Stimulated activated CD4-positive, alpha-beta T cell treated with anti-CD3 and anti-CD28 coated beads, Interleukin-1b, Interleukin-23, amount 100 ng/mL, for 48 hours (primary cell): ENCODE measurements around the gene WWOX.

ENCODE experiments used
- DNase-seq: peaks from one replicate; pipeline ENCODE4 v3.0.0-alpha.2; 2020

Gene WWOX

DNA sequence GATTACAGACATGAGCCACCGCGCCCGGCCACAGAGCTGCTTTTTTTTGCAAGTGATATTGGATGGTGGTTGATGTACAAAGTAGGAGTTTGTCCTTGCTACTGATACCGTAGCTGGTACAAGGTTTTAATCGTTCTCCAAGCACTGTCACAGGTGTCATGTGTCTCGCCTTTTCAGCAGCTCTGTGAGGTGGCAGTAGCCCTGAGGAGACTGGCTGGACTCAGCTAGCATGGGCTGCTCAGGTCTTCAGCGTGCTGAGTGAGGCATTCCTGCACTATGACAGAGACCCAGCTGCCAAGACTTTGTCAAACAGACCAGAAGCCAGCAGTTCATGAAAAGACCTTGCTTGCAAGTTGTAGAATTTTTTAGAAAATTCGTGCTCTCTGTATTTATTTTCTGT lies 7.2 kb downstream of the WWOX start:
- DNase-seq, result no peak

- DNase-seq, result no peak
Observed at GRCh38 chr16:78108451-78108850, 9.0 kb downstream of the WWOX start.

GRCh38 chr16:78113258-78113657 lies 13.8 kb downstream of the WWOX start:
- DNase-seq, result no peak

GRCh38 chr16:78115659-78116058 lies 16.2 kb downstream of the WWOX start:
- no peak for DNase-seq

DNA sequence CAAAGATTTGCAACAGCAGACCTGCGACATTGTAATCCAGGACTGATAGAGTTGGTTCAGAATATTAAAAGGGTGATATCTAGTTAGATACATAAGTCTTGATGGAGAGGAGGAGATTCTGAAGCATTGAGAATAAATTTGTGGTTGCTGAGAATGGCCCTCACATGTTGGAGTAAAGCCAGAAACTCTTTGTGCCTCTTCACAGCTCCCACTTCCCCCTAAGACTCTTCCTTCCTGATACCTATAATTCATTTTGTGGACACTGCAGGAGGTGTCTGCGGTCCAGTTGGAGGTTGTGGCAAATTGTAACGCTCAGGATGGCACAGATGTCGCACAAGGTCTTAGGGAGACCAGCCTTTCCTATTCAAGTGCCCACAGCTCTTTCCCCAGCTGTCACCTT lies 17.5 kb downstream of the WWOX start:
- DNase-seq, result no peak

- DNase-seq, result no peak
Observed at GRCh38 chr16:78117391-78117790, 17.9 kb downstream of the WWOX start.

- DNase-seq, result no peak
Observed at GRCh38 chr16:78118469-78119025, 19.1 kb downstream of the WWOX start.

DNA sequence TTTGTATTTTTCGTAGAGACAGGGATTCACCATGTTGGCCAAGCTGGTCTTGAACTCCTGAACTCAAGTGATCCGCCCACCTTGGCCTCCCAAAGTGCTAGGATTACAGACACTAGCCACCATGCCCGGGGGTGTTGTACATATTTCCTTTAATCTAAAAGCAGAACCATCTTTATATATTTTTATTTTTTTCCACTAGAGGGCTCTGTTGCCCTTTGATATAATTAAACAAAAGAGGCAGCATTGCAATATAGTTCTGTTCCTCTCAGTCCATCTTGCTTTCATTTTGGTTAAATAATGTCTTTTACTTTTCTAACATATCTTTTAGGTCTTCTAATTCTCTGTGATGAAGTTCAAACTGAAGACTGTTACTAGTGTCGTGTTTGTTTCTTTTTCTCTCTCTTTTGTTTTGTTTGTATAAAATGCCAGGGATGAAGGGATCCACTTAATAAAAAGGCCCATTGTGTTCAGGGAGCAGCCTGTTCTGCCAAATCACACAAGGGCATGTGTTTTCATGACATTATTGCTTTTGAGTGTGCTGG lies 23.4 kb downstream of the WWOX start:
- DNase-seq, result no peak

- DNase-seq, result no peak
Observed at GRCh38 chr16:78125112-78125844, 25.8 kb downstream of the WWOX start.

DNA sequence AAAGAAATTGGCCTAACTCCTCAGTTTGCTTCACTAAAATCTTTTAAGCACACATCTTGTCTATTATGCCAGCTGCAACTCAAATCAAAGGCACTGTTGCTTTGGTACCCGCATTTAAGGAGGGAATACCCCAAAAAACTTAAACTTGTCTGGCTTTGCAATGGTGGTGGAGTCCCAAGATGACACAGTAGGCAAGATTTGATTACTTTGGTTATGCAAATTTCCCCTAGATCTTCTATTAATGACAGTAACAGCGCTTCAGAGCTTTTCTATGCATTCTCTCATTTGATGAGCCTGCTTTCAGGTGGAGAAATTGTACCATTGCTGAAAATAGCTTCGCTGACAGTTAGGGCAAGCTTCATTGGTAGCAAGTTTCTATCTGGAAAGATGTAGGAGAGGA lies 27.2 kb downstream of the WWOX start:
- DNase-seq, result no peak

DNA sequence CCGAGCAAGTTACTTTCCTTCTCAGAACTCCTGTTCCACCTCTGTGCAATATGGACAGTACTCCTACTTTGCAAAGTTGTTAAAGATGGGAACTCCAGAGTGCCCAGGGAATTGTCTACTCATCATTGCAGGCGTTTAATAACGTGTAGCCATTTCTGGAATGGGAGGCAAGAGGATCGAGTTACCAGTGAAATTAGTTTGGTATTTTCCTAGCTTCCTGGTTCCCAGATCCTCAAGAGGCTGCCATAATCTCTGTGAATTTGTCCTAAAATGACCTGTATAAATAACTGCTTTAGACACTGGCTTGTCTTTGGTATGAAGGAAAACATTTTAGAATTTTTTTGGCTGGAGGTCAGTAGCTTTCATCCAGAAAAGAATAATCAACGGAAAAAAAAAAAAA lies 27.7 kb downstream of the WWOX start:
- DNase-seq, result no peak

DNA sequence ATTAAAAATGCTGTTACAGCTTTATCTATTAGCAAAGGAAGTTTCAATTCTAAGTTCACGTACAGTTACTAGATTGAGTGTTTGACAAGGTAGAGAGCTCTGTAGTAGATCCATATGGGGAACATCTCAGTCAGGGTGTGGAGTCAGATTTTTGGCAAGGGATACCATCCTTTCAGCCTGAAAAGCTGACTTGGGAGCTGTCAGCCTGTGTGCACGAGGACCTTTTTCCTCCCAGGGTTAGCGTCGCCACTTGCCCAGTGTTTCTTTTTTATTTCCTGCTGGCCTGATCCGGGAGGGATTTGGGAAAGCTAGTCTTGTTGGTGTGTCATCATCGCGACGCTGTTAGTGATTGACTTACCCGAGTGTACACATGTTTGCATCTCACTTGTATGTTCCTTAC lies 29.5 kb downstream of the WWOX start:
- DNase-seq, result no peak

DNA sequence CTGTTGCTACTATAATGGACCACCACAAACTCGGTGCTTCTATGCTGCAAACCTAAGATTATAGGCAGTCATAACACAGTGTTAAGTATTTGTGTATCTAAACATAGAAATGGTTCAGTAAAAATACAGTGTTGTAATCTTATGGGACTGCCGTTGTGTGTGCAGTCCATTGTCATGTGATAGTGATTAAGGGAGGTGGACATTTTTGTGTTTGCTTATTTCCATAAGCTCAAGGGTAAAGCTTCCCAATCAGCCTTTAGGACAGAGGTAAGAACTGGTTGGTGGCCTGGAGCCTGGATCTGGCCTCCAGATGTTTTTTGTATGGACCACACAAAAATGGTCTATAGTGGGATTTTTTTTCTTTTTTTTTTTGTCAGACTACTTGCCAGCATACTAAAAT lies 29.9 kb downstream of the WWOX start:
- no peak for DNase-seq

GRCh38 chr16:78130083-78130608 lies 30.7 kb downstream of the WWOX start:
- DNase-seq, result no peak

- no peak for DNase-seq
Observed at GRCh38 chr16:78130950-78131349, 31.5 kb downstream of the WWOX start.

DNA sequence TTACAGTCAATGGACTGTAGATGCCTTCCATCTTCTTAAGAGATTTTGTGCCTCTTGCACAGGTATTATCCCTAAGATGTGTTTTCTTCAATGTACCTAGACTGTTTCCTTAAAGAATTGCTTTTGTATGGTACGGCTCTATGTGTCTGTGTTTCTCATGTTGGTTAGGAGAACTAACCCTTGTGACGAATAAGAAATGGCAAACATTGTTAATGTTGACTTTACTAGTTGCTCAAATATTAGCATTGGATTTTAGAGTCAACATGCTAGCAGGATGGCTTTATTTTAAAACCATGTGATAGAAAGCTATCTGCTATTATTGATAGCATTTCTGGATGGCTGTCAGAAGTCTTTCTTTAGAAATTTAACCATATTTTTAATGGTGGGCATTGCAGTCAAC lies 34.5 kb downstream of the WWOX start:
- no peak for DNase-seq

DNA sequence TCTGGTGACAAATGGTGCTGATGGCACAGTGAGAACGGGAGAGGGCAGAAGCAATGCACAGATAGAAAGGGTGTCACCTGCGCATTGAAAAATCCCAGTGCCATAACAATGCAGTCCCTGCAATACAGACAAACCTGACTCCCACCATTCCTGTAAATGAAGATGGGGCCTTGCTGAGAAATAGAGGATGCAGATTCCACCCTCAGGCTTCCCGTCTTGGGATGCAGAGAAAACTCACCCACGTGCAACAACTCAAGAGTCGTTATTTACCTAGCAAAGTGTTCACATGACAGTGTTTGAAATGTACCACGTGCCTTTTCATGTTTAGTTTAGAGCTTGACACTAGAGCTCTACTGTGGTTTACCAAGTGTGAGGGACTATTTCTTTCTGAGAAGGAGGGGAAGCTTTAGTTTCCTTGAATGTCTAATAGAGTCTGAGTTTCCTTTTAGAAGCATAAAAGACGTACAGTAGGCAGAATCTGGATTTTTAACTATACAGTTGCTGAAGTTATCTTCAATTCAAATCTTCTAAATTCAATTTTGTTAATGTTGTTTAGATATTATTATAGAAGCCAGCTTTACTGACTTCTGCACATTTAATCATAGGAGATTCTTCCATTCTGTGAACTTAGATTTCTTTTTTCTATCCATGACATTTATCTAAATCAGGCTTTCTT lies 35.6 kb downstream of the WWOX start:
- DNase-seq, result no peak

DNA sequence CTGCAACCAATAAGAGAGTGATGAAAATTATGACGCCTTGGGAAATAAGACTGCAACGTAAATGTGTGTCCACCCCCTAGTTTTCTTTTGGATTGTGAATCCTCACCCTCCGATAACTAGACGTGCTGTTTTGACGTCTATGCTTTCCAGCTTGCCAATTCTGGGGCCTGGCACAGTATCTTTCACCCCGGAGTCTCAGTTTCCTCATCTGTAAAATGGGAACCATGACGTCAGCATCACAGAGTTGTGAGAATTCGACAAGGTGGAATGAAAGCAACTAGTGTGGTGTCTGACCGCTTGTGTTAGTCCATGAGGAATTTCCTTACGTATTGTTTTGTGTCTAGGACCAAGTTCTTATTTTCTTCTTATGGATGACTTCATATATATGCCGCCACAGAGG lies 37.7 kb downstream of the WWOX start:
- DNase-seq, result no peak

GRCh38 chr16:78137782-78138616 lies 38.5 kb downstream of the WWOX start:
- DNase-seq, result no peak

DNA sequence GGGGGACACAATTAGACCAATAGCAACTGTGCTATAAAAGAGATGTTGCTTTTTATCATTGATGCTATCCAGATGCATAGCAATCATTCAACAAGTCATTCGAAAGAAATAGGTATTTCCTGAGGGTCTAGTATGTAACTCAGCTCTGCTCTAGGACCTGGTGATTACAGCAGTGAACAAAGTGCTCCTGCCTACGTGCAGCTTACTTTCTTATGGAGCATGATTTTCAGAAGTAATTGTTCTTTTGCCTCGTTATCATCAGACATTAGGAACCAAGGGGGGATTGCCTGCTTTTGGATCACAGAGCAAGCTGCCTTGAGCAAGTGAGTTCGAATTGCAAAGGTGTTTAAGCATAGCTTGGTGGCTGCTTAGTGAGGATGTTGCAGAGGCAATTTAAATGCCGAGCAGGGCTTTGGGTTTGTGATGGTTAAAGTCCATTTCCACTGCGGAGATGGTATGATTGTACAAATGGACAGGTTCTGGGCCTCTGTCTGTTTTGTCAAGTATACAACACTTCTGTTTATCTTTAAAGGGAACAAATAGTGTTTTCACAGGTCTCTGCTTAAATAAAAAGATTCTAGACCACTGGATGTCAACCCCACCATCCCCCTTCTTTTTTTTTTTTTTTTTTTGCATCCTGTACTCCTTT lies 41.5 kb downstream of the WWOX start:
- no peak for DNase-seq

- DNase-seq, result no peak
Observed at GRCh38 chr16:78142788-78143187, 43.3 kb downstream of the WWOX start.

DNA sequence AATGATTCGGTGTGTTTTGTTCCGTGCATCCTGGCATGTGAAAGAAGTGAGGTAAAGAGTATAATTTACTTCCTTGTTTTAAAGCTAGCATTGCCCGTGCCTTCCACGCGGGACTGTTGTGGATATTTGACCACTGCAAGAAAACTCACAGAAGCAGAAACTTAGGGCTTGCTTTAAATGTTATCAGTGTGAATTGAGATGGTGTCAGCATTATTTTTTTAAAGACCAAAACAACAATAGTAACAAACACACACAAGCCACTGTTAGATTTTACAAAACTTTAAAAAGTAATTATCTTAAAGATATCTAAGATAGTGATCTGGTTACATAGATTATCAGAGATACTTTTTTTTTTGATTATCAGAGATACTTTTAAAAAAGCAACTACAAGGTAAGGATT lies 47.4 kb downstream of the WWOX start:
- DNase-seq, result no peak
